CD4-positive, CD25-positive, alpha-beta regulatory T cell (primary cell): ENCODE results near the gene NTM. TPM values are rescaled to one million over a fixed set of nuclear protein-coding genes. Genes with fewer than 3 reads are reported as not detected.

Source experiments
- ATAC-seq, 2 donors: fragments of 150-1000 bp; cut with Tn5 transposase; one replicate each; pipeline ENCODE4 v1.10.0; 2021; ENCODE audit warnings: low read depth in 2 of 2, moderate number of reproducible peaks in 2 of 2, moderate library complexity in 1 of 2
- DNase-seq, 3 donors: peaks; one replicate each; pipeline versions ENCODE4 v3.0.0 to v3.0.0-alpha.2; 2012 to 2022; ENCODE audit warnings: mixed read lengths in 1 of 3
- H3K27ac ChIP-seq: one replicate; pipeline ENCODE4 v1.7.0; 2013; ENCODE audit warnings: mild to moderate bottlenecking, low read length; ENCODE audit not compliant: insufficient read depth, poor library complexity, severe bottlenecking
- H3K27me3 ChIP-seq: one replicate; pipeline ENCODE4 v1.7.0; 2013; ENCODE audit warnings: low read length; ENCODE audit not compliant: control insufficient read depth, insufficient read depth
- H3K36me3 ChIP-seq: one replicate; pipeline ENCODE4 v1.7.0; 2013; ENCODE audit warnings: mild to moderate bottlenecking, low read length, moderate library complexity; ENCODE audit not compliant: control insufficient read depth, insufficient read depth
- H3K4me1 ChIP-seq: 2 replicates; pipeline ENCODE4 v1.7.0; 2013; ENCODE audit warnings: mild to moderate bottlenecking, low read length; ENCODE audit not compliant: insufficient read depth, control insufficient read depth, poor library complexity, severe bottlenecking
- H3K4me3 ChIP-seq: one replicate; pipeline ENCODE4 v1.7.0; 2013; ENCODE audit warnings: low read depth, mild to moderate bottlenecking, low read length, moderate library complexity
- H3K9me3 ChIP-seq, 2 experiments: 1 replicate in 1 of 2; 2 replicates in 1 of 2; pipeline ENCODE4 v1.7.0; 2013; ENCODE audit warnings: low read length in 2 of 2, mild to moderate bottlenecking in 1 of 2, moderate library complexity in 1 of 2; ENCODE audit not compliant: control insufficient read depth in 2 of 2
- H3K27ac Mint-ChIP-seq, 3 donors: one replicate each; pipeline ENCODE4 v1.8.0; 2020 to 2022; ENCODE audit warnings: mild to moderate bottlenecking in 3 of 3, mixed read lengths in 3 of 3, moderate library complexity in 2 of 3
- H3K27me3 Mint-ChIP-seq: one replicate; pipeline ENCODE4 v1.8.0; 2022; ENCODE audit warnings: mild to moderate bottlenecking, mixed read lengths
- H3K36me3 Mint-ChIP-seq: one replicate; pipeline ENCODE4 v1.8.0; 2020; ENCODE audit warnings: mixed read lengths
- H3K4me1 Mint-ChIP-seq, 4 donors: one replicate each; pipeline ENCODE4 v1.8.0; 2020 to 2022; ENCODE audit warnings: mixed read lengths in 4 of 4, mild to moderate bottlenecking in 1 of 4
- H3K4me3 Mint-ChIP-seq, 4 donors: one replicate each; pipeline ENCODE4 v1.8.0; 2020 to 2022; ENCODE audit warnings: mild to moderate bottlenecking in 4 of 4, mixed read lengths in 4 of 4, moderate library complexity in 3 of 4
- H3K9me3 Mint-ChIP-seq, 7 donors: one replicate each; pipeline ENCODE4 v1.8.0; 2020 to 2022; ENCODE audit warnings: mixed read lengths in 7 of 7, mild to moderate bottlenecking in 3 of 7, moderate library complexity in 2 of 7
- polyA plus RNA-seq, 4 donors: library from polyadenylated mRNA; unstranded; fragments of 300-500 nt; fragmentation: Illumina TruSeq; gene quantifications; one replicate each; pipeline ENCODE4 v1.2.3, GENCODE V29; 2021
- total RNA-seq: library from RNA; stranded (reverse); gene quantifications from one replicate; pipeline ENCODE4 v1.2.3, GENCODE V29; 2022

NTM gene
- total and polyA plus RNA-seq, 5 donors from 2014 or later: 1.3 TPM; not detected in 4

- Mint-ChIP-seq H3K4me3 (no peak overlapping the region), H3K9me3 (peaks cover 0 to 2% (median 0%) of the 10 kb centered on the region in 7 donors), H3K27ac (no peak overlapping the region), H3K27me3 (no peaks in the 10 kb centered on the region), H3K36me3 (no peaks in the 10 kb centered on the region), H3K4me1 (no peaks in the 10 kb centered on the region)
- Histone ChIP-seq H3K27me3 (no peaks in the 10 kb centered on the region), H3K4me1 (no peaks in the 10 kb centered on the region), H3K36me3 (no peaks in the 10 kb centered on the region), H3K27ac (no peak overlapping the region), H3K4me3 (no peak overlapping the region), H3K9me3 (no peaks in the 10 kb centered on the region)
- no peak for DNase-seq
- ATAC-seq: no peak
These were observed 503.7 kb downstream of the NTM start for GRCh38 chr11:131874070-131874469.

DNA sequence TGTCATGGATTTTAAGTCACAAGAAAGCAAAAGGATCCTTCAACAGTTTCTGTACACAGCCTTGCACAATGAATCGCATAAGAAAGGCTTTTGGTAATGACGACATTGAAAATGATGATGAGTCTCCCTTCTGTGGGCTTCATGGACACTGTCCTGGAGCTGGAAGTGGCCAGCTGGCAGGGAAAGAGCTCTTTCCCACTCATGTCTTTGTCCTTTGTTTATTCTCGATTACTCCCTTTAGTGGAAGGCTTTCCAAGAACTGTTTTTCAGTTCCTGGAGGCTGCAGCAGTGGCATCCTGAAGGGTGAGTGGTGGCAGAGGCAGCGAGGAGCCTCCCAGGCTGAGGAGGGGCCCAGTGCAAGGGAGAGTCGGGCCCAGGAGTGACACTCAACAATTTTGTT, 505.2 kb downstream of the NTM start:
- no peaks in the 10 kb centered on the region for H3K4me1 Mint-ChIP-seq
- DNase-seq: no peak

DNA sequence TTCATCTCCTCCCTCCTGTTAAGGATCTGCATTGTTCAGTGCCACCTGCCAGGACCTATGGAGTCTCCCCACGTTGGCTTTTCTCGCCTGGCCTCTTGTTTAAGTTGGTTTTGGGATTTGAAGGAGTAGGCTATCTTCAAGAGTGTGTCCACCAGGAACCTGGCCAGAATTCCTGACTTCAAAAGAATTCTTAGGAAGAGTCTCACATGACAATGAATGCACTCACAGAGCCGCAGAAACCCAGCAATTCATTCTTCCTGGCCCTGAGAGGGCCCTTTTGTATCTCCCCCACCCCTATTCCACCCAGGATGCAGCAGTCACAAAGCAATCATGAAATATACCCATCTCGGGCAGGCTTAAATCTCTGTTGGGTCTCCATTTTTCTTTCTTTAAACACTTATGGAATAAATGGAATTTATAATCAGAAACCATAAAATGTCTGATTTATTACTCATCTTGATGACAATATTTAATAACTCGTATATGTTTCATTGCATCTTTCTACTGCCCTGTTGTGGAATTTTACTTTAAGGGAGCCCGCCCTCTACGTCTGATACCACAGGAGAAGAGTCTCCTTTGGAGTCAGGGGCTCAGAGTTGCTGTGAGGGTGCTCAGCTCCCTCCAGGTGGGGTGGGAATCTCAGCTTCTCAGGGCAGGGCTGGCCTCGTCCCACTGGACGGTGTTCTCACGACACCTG, 507.0 kb downstream of the NTM start:
- no peaks in the 10 kb centered on the region for H3K9me3 ChIP-seq
- H3K4me1 ChIP-seq: no peaks in the 10 kb centered on the region
- Mint-ChIP-seq H3K27me3 (no peaks in the 10 kb centered on the region), H3K4me1 (no peaks in the 10 kb centered on the region), H3K36me3 (no peaks in the 10 kb centered on the region), H3K9me3 (peaks cover 0 to under 1% (median 0%) of the 10 kb centered on the region in 7 donors), H3K4me3 (no peak overlapping the region), H3K27ac (no peak overlapping the region)
- no peaks in the 10 kb centered on the region for H3K27me3 ChIP-seq
- DNase-seq: no peak
- no peak overlapping the region for H3K27ac ChIP-seq
- H3K36me3 ChIP-seq: no peaks in the 10 kb centered on the region
- ATAC-seq: no peak
- H3K4me3 ChIP-seq: no peak overlapping the region

More for the DNA sequence above, 505.2 kb downstream of the NTM start:
- H3K27me3 Mint-ChIP-seq: no peaks in the 10 kb centered on the region
- H3K9me3 Mint-ChIP-seq: peaks cover 0 to 2% (median 0%) of the 10 kb centered on the region in 7 donors
- Histone ChIP-seq H3K36me3 (no peaks in the 10 kb centered on the region), H3K4me1 (no peaks in the 10 kb centered on the region), H3K4me3 (no peak overlapping the region), H3K27me3 (no peaks in the 10 kb centered on the region), H3K9me3 (no peaks in the 10 kb centered on the region), H3K27ac (no peak overlapping the region)
- no peak overlapping the region for H3K27ac Mint-ChIP-seq
- H3K4me3 Mint-ChIP-seq: no peak overlapping the region
- ATAC-seq: no peak
- H3K36me3 Mint-ChIP-seq: no peaks in the 10 kb centered on the region

GRCh38 chr11:131880316-131880715, 509.9 kb downstream of the NTM start:
- no peaks in the 10 kb centered on the region for H3K27me3 Mint-ChIP-seq
- no peaks in the 10 kb centered on the region for H3K36me3 ChIP-seq

GRCh38 chr11:131880976-131881375, 510.6 kb downstream of the NTM start:
- Histone ChIP-seq H3K9me3 (no peaks in the 10 kb centered on the region), H3K27ac (no peak overlapping the region), H3K36me3 (no peaks in the 10 kb centered on the region), H3K27me3 (no peaks in the 10 kb centered on the region), H3K4me3 (no peak overlapping the region), H3K4me1 (no peaks in the 10 kb centered on the region)
- peaks cover 0 to 2% (median 0%) of the 10 kb centered on the region in 7 donors for H3K9me3 Mint-ChIP-seq
- H3K4me1 Mint-ChIP-seq: no peaks in the 10 kb centered on the region
- H3K27ac Mint-ChIP-seq: no peak overlapping the region
- DNase-seq (no peak), ATAC-seq (no peak)
- H3K4me3 Mint-ChIP-seq: no peak overlapping the region
- H3K36me3 Mint-ChIP-seq: no peaks in the 10 kb centered on the region
- no peaks in the 10 kb centered on the region for H3K27me3 Mint-ChIP-seq

More at GRCh38 chr11:131880316-131880715, 509.9 kb downstream of the NTM start:
- no peaks in the 10 kb centered on the region for H3K36me3 Mint-ChIP-seq
- no peak overlapping the region for H3K4me3 Mint-ChIP-seq
- Histone ChIP-seq H3K27ac (no peak overlapping the region), H3K9me3 (no peaks in the 10 kb centered on the region), H3K4me3 (no peak overlapping the region), H3K4me1 (no peaks in the 10 kb centered on the region), H3K27me3 (no peaks in the 10 kb centered on the region)
- ATAC-seq (no peak), DNase-seq (no peak)
- no peaks in the 10 kb centered on the region for H3K4me1 Mint-ChIP-seq
- no peak overlapping the region for H3K27ac Mint-ChIP-seq
- H3K9me3 Mint-ChIP-seq: peaks cover 0 to 2% (median 0%) of the 10 kb centered on the region in 7 donors

DNA sequence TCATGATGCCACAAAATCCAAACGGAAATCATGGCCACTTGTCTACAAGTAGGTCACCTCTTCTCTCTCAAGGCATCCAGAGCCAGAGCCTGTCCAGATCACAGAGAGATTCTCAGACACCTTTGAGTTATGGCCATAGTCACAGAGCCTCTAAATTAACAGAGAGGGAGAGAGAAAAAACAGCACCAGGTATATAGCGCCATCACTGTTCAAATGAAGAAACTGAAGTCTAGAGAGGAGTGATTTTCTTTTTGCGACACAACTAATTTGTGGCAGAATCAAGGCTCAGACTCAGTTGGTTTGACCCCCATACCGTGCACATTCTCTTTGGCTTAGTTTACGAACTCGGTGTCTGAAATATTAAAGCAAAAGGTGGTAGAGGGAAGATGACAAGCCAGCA, 512.9 kb downstream of the NTM start:
- no peak for ATAC-seq
- no peak overlapping the region for H3K27ac Mint-ChIP-seq
- no peak overlapping the region for H3K27ac ChIP-seq

DNA sequence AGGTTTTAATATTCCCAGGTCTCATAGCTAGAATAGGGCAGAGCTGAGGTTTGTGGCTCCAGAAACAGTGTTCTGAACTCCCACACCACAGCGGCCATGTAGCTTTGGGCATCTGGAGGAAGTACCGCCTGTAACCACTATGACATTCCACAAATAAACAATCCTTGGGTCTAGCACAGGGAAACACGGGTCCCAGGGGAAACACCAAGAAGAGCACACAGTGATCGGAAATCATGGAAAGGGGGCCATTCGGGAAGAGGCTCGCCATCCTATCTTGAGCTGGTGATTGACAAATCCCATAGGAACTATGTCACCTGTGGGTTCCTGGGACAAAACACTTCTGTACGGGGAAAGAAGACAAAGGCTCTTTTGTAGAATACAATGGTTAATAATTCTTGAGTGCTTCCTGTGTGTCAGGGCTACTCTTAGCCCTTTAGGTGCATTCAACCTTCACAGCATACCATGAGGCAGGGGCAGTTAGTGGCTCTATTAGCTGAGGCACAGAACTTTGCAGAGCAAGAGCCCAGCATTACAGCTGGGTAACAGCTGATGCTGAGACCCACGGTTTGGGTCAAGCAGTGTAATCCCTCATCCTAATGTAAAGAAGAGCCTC, 514.2 kb downstream of the NTM start:
- no peaks in the 10 kb centered on the region for H3K4me1 Mint-ChIP-seq
- H3K9me3 ChIP-seq: no peaks in the 10 kb centered on the region
- H3K4me3 ChIP-seq: no peak overlapping the region
- H3K27ac Mint-ChIP-seq: no peak overlapping the region
- no peak overlapping the region for H3K4me3 Mint-ChIP-seq
- H3K36me3 ChIP-seq: no peaks in the 10 kb centered on the region
- H3K27me3 ChIP-seq: no peaks in the 10 kb centered on the region
- peaks cover 0 to 4% (median 0%) of the 10 kb centered on the region in 7 donors for H3K9me3 Mint-ChIP-seq
- H3K36me3 Mint-ChIP-seq: no peaks in the 10 kb centered on the region
- DNase-seq (no peak), ATAC-seq (no peak)
- no peaks in the 10 kb centered on the region for H3K4me1 ChIP-seq
- no peak overlapping the region for H3K27ac ChIP-seq
- no peaks in the 10 kb centered on the region for H3K27me3 Mint-ChIP-seq

More for the DNA sequence above, 512.9 kb downstream of the NTM start:
- H3K4me1 ChIP-seq: no peaks in the 10 kb centered on the region
- H3K27me3 ChIP-seq: no peaks in the 10 kb centered on the region
- H3K27me3 Mint-ChIP-seq: no peaks in the 10 kb centered on the region
- H3K9me3 ChIP-seq: no peaks in the 10 kb centered on the region
- no peak for DNase-seq
- no peaks in the 10 kb centered on the region for H3K36me3 ChIP-seq
- H3K4me3 ChIP-seq: no peak overlapping the region
- H3K9me3 Mint-ChIP-seq: peaks cover 0 to 4% (median 0%) of the 10 kb centered on the region in 7 donors
- no peaks in the 10 kb centered on the region for H3K4me1 Mint-ChIP-seq
- no peak overlapping the region for H3K4me3 Mint-ChIP-seq
- H3K36me3 Mint-ChIP-seq: no peaks in the 10 kb centered on the region

- Mint-ChIP-seq H3K27ac (no peak overlapping the region), H3K9me3 (peaks cover 0 to 4% (median 0%) of the 10 kb centered on the region in 7 donors), H3K4me1 (no peaks in the 10 kb centered on the region), H3K36me3 (no peaks in the 10 kb centered on the region), H3K27me3 (no peaks in the 10 kb centered on the region), H3K4me3 (no peak overlapping the region)
- H3K9me3 ChIP-seq: no peaks in the 10 kb centered on the region
- no peak overlapping the region for H3K27ac ChIP-seq
- no peaks in the 10 kb centered on the region for H3K36me3 ChIP-seq
- H3K4me1 ChIP-seq: no peaks in the 10 kb centered on the region
- DNase-seq (no peak), ATAC-seq (no peak)
- H3K4me3 ChIP-seq: no peak overlapping the region
- H3K27me3 ChIP-seq: no peaks in the 10 kb centered on the region
These were observed 515.0 kb downstream of the NTM start for GRCh38 chr11:131885431-131885830.
